HepG2 (cell line): ENCODE data around the gene ZNF451. TPM values are rescaled to one million over a fixed set of nuclear protein-coding genes. Genes with fewer than 3 reads are reported as not detected.

Experiments used
- HDAC2 ChIP-seq: sonication (generic); formaldehyde crosslinking; IDR thresholded peaks from 2 replicates; pipeline ENCODE4 v1.4.0; 2020; ENCODE audit warnings: missing genetic modification reagents
- KAT8 ChIP-seq: IDR thresholded peaks from 2 replicates; pipeline ENCODE4 v1.6.1; 2016; ENCODE audit warnings: missing genetic modification reagents, missing compliant biosample characterization
- MXI1 ChIP-seq: IDR thresholded peaks from 3 replicates; pipeline ENCODE4 v1.6.1; 2012; ENCODE audit warnings: low read depth, low read length, inconsistent platforms, borderline replicate concordance
- NCOA5 ChIP-seq: sonication (generic); formaldehyde crosslinking; IDR thresholded peaks from 2 replicates; pipeline ENCODE4 v1.4.0; 2020; ENCODE audit warnings: missing genetic modification reagents
- NONO ChIP-seq, 2 experiments: fragments of 450-650 bp in 1 of 2; sonication (generic) in 1 of 2; formaldehyde crosslinking in 1 of 2; IDR thresholded peaks in 1 of 2; conservative IDR thresholded peaks in 1 of 2; 2 replicates each; pipeline versions ENCODE4 v1.6.1 to v1.8.0; 2017 to 2022; ENCODE audit warnings: mild to moderate bottlenecking in 1 of 2, missing genetic modification reagents in 1 of 2, moderate library complexity in 1 of 2
- YY1 ChIP-seq: IDR thresholded peaks from 2 replicates; pipeline ENCODE4 v1.6.1; 2011; ENCODE audit warnings: low read length, low read depth, moderate library complexity, mild to moderate bottlenecking; ENCODE audit not compliant: insufficient read depth, insufficient replicate concordance
- ZFP36L1 ChIP-seq: sonication (generic); formaldehyde crosslinking; IDR thresholded peaks from 2 replicates; pipeline ENCODE4 v1.8.0; 2022; ENCODE audit warnings: mild to moderate bottlenecking, missing genetic modification reagents, moderate library complexity
- ZNF30 ChIP-seq: sonication (generic); formaldehyde crosslinking; IDR thresholded peaks from 2 replicates; pipeline ENCODE4 v1.5.0; 2020; ENCODE audit warnings: mild to moderate bottlenecking, missing genetic modification reagents
- ZNF446 ChIP-seq: sonication (generic); formaldehyde crosslinking; IDR thresholded peaks from 2 replicates; pipeline ENCODE4 v1.5.0; 2020; ENCODE audit warnings: mild to moderate bottlenecking, missing genetic modification reagents
- ZNF713 ChIP-seq: sonication (generic); formaldehyde crosslinking; IDR thresholded peaks from 2 replicates; pipeline ENCODE4 v1.4.0; 2020; ENCODE audit warnings: mild to moderate bottlenecking, missing genetic modification reagents
- polyA plus RNA-seq, 8 experiments: library from polyadenylated mRNA; depleted of rRNA in 3 of 8; stranded (reverse) in 7 of 8; unstranded in 1 of 8; fragments of >200 nt; fragmentation: Illumina TruSeq in 4 of 8; extraction: Trizol in 4 of 8; gene quantifications; 2 replicates each; pipeline versions ENCODE4 v1.2.1 to v1.2.3, GENCODE V29; 2011 to 2016; ENCODE audit warnings: low read depth in 4 of 8, missing spikeins in 1 of 8, mixed read lengths in 1 of 8; ENCODE audit not compliant: insufficient read depth in 1 of 8
- total RNA-seq, 5 experiments: library from RNA; depleted of rRNA; stranded (reverse); fragments of >200 nt; fragmentation: Illumina TruSeq; extraction: Trizol; gene quantifications; 2 replicates each; pipeline ENCODE4 v1.2.3, GENCODE V29; 2016; ENCODE audit warnings: low read depth in 1 of 5
- TF ChIP-seq, protein P1 (sequence below), 2 experiments: sonication (generic) in 1 of 2; formaldehyde crosslinking in 1 of 2; IDR thresholded peaks; 2 replicates each; pipeline versions ENCODE4 v1.4.0 to v1.6.1; 2018 to 2020; ENCODE audit warnings: missing genetic modification reagents in 2 of 2, borderline replicate concordance in 1 of 2, low read depth in 1 of 2, mild to moderate bottlenecking in 1 of 2, missing biosample characterization in 1 of 2
- TF ChIP-seq, protein P2 (sequence below): sonication (generic); formaldehyde crosslinking; IDR thresholded peaks from 2 replicates; pipeline ENCODE4 v1.8.1; 2023; ENCODE audit warnings: mild to moderate bottlenecking, missing genetic modification reagents, borderline replicate concordance
- TF ChIP-seq, protein P3 (sequence below): sonication (generic); formaldehyde crosslinking; IDR thresholded peaks from 2 replicates; pipeline ENCODE4 v1.5.0; 2020; ENCODE audit warnings: missing genetic modification reagents, mild to moderate bottlenecking, borderline replicate concordance
- TF ChIP-seq, protein P4 (sequence below), 2 experiments: IDR thresholded peaks; 2 replicates each; pipeline ENCODE4 v1.6.1; 2011 to 2012; ENCODE audit warnings: low read length in 2 of 2, borderline replicate concordance in 1 of 2, low read depth in 1 of 2, mild to moderate bottlenecking in 1 of 2, moderate library complexity in 1 of 2
- TF ChIP-seq, protein P5 (sequence below): sonication (generic); formaldehyde crosslinking; IDR thresholded peaks from 2 replicates; pipeline ENCODE4 v1.5.1; 2020; ENCODE audit warnings: missing genetic modification reagents, mild to moderate bottlenecking, borderline replicate concordance
- TF ChIP-seq, protein P6 (sequence below): sonication (generic); formaldehyde crosslinking; IDR thresholded peaks from 2 replicates; pipeline ENCODE4 v1.5.0; 2020; ENCODE audit warnings: missing genetic modification reagents

Gene ZNF451
- total and polyA plus RNA-seq, 2 of the 13 experiments (the other 11 are each of a cell fraction or from before 2014, with no cell fraction given) = 32.1 to 65.7 TPM

DNA sequence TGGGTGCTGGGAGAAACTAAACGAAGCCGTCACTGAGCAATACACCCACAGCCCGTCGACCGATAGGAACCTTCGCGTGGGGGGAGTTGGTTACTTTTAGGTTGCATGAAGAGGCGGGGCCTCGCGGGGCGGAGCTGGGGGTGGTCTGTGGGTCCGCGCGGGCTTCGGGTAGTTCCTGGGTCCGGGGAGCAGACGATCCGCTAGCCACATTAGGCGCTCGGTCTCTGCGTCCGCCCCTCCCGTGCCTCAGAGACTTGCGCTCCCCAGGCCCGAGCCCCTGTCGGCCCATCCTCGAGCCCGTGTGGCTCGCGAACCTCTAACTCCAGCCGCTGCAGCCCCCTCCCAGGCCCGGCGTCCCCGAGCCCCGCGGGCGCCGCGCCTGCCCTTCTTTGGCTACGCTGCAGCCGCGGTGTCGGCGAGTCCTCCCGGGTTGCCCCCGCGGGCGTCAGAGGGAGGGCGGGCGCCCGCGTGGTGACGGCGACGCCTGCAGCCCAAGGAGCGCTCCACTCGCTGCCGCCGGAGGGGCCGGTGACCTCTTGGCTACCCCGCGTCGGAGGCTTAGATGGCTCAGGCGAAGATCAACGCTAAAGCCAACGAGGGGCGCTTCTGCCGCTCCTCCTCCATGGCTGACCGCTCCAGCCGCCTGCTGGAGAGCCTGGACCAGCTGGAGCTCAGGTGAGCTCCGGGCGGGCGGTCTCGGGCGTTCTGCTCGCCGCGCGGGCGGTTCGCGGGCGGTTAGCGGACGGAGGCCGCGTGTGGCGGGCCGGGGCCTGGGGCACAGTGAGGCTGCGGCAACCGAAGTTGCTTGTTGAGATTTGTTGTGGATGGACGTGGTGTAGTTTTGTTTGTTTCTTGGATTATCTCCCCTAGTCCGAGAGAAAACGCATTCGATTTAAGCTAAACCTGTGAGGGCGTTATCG lies 82.4 kb downstream of the ZNF451 start, which contains the start of gene BAG2 (continued):
- TF ChIP-seq ZNF713 = no peak
- TF ChIP-seq KAT8 (CRISPR knock-in tag) = peak; percentile 81
- no peak; the same call in none of the 2 replicates for TF ChIP-seq NCOA5 (CRISPR knock-in tag)
- TF ChIP-seq, protein P1, sequence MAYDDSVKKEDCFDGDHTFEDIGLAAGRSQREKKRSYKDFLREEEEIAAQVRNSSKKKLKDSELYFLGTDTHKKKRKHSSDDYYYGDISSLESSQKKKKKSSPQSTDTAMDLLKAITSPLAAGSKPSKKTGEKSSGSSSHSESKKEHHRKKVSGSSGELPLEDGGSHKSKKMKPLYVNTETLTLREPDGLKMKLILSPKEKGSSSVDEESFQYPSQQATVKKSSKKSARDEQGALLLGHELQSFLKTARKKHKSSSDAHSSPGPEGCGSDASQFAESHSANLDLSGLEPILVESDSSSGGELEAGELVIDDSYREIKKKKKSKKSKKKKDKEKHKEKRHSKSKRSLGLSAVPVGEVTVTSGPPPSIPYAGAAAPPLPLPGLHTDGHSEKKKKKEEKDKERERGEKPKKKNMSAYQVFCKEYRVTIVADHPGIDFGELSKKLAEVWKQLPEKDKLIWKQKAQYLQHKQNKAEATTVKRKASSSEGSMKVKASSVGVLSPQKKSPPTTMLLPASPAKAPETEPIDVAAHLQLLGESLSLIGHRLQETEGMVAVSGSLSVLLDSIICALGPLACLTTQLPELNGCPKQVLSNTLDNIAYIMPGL (CRISPR knock-in tag; IDR thresholded peaks at IDR 0.05; ENCODE audit: borderline replicate concordance in 1 of 2, low read depth in 1 of 2) = peak; percentile 76 to 97
- TF ChIP-seq, protein P2, sequence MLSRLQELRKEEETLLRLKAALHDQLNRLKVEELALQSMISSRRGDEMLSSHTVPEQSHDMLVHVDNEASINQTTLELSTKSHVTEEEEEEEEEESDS (CRISPR knock-in tag) = no peak
- TF ChIP-seq, protein P3, sequence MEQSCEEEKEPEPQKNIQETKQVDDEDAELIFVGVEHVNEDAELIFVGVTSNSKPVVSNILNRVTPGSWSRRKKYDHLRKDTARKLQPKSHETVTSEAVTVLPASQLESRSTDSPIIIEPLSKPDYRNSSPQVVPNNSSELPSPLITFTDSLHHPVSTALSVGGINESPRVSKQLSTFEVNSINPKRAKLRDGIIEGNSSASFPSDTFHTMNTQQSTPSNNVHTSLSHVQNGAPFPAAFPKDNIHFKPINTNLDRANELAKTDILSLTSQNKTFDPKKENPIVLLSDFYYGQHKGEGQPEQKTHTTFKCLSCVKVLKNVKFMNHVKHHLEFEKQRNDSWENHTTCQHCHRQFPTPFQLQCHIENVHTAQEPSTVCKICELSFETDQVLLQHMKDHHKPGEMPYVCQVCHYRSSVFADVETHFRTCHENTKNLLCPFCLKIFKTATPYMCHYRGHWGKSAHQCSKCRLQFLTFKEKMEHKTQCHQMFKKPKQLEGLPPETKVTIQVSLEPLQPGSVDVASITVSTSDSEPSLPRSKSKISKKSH (CRISPR knock-in tag) = peak; percentile 68; the same call in 1 of the 2 replicates
- TF ChIP-seq, protein P4, sequence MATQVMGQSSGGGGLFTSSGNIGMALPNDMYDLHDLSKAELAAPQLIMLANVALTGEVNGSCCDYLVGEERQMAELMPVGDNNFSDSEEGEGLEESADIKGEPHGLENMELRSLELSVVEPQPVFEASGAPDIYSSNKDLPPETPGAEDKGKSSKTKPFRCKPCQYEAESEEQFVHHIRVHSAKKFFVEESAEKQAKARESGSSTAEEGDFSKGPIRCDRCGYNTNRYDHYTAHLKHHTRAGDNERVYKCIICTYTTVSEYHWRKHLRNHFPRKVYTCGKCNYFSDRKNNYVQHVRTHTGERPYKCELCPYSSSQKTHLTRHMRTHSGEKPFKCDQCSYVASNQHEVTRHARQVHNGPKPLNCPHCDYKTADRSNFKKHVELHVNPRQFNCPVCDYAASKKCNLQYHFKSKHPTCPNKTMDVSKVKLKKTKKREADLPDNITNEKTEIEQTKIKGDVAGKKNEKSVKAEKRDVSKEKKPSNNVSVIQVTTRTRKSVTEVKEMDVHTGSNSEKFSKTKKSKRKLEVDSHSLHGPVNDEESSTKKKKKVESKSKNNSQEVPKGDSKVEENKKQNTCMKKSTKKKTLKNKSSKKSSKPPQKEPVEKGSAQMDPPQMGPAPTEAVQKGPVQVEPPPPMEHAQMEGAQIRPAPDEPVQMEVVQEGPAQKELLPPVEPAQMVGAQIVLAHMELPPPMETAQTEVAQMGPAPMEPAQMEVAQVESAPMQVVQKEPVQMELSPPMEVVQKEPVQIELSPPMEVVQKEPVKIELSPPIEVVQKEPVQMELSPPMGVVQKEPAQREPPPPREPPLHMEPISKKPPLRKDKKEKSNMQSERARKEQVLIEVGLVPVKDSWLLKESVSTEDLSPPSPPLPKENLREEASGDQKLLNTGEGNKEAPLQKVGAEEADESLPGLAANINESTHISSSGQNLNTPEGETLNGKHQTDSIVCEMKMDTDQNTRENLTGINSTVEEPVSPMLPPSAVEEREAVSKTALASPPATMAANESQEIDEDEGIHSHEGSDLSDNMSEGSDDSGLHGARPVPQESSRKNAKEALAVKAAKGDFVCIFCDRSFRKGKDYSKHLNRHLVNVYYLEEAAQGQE (IDR thresholded peaks at IDR 0.05; ENCODE audit: borderline replicate concordance in 1 of 2, low read depth in 1 of 2, low read length in 2 of 2) = peak in 1 of 2 experiments; percentile 72; a peak in 1 of 4 replicates
- TF ChIP-seq HDAC2 (CRISPR knock-in tag) = peak; percentile 63
- TF ChIP-seq, protein P5, sequence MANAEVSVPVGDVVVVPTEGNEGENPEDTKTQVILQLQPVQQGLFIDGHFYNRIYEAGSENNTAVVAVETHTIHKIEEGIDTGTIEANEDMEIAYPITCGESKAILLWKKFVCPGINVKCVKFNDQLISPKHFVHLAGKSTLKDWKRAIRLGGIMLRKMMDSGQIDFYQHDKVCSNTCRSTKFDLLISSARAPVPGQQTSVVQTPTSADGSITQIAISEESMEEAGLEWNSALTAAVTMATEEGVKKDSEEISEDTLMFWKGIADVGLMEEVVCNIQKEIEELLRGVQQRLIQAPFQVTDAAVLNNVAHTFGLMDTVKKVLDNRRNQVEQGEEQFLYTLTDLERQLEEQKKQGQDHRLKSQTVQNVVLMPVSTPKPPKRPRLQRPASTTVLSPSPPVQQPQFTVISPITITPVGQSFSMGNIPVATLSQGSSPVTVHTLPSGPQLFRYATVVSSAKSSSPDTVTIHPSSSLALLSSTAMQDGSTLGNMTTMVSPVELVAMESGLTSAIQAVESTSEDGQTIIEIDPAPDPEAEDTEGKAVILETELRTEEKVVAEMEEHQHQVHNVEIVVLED = peak; percentile 92
- TF ChIP-seq NONO (IDR thresholded peaks at IDR 0.05) = no peak
- TF ChIP-seq NONO (CRISPR knock-in tag; conservative IDR thresholded peaks at IDR 0.05) = peak; percentile 96; the same call in 1 of the 2 replicates
- 0 out of 2 replicates have a peak, but pooled peaks have one; percentile 27 for TF ChIP-seq ZNF30
- TF ChIP-seq ZFP36L1 = peak; percentile 89
- peak; percentile 88; the same call in 2 of the 3 replicates for TF ChIP-seq MXI1
- TF ChIP-seq, protein P6, sequence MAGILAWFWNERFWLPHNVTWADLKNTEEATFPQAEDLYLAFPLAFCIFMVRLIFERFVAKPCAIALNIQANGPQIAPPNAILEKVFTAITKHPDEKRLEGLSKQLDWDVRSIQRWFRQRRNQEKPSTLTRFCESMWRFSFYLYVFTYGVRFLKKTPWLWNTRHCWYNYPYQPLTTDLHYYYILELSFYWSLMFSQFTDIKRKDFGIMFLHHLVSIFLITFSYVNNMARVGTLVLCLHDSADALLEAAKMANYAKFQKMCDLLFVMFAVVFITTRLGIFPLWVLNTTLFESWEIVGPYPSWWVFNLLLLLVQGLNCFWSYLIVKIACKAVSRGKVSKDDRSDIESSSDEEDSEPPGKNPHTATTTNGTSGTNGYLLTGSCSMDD (CRISPR knock-in tag) = peak; percentile 88
- TF ChIP-seq YY1 = peak; percentile 90
- peak; percentile 80 for TF ChIP-seq ZNF446 (CRISPR knock-in tag)
